Measurements from ENCODE around the gene ESPN.

Gene ESPN

GRCh38 chr1:6464514-6464836, 39.9 kb downstream of the ESPN start:
- peak in 1 of 2 donors; percentile 52 for DNase-seq (ENCODE audit: low read depth in 2 of 2)

- no peak for DNase-seq (ENCODE audit: low read depth in 2 of 2)
These were observed 40.3 kb downstream of the ESPN start for GRCh38 chr1:6464915-6465314.

GRCh38 chr1:6465461-6466005, 41.0 kb downstream of the ESPN start:
- DNase-seq (ENCODE audit: low read depth in 2 of 2), result peak in 1 of 2 donors; percentile 44

GRCh38 chr1:6466023-6466422, 41.4 kb downstream of the ESPN start, which contains the start of gene TNFRSF25:
TSS of gene TNFRSF25 (minus strand) at chr1:6466173. CDS start at chr1:6466107, 66 bp downstream.
- DNase-seq (ENCODE audit: low read depth in 2 of 2), result peak in 1 of 2 donors; percentile 59

GRCh38 chr1:6466751-6467150, 42.2 kb downstream of the ESPN start:
- DNase-seq (ENCODE audit: low read depth in 2 of 2), result no peak

- no peak for DNase-seq (ENCODE audit: low read depth in 2 of 2)
These were observed 42.6 kb downstream of the ESPN start for GRCh38 chr1:6467224-6467623.

GRCh38 chr1:6467744-6468688, 43.4 kb downstream of the ESPN start:
- no peak for DNase-seq (ENCODE audit: low read depth in 2 of 2)

GRCh38 chr1:6468729-6469461, 44.3 kb downstream of the ESPN start:
- DNase-seq (ENCODE audit: low read depth in 2 of 2), result no peak

GRCh38 chr1:6470132-6471085, 45.8 kb downstream of the ESPN start:
- DNase-seq (ENCODE audit: low read depth in 2 of 2), result no peak

GRCh38 chr1:6471086-6471969, 46.8 kb downstream of the ESPN start:
- DNase-seq (ENCODE audit: low read depth in 2 of 2), result no peak

GRCh38 chr1:6471970-6472368, 47.4 kb downstream of the ESPN start:
- DNase-seq (ENCODE audit: low read depth in 2 of 2), result no peak

- DNase-seq (ENCODE audit: low read depth in 2 of 2), result no peak
These were observed 47.8 kb downstream of the ESPN start for GRCh38 chr1:6472391-6472790.

GRCh38 chr1:6473156-6473555, 48.6 kb downstream of the ESPN start:
- no peak for DNase-seq (ENCODE audit: low read depth in 2 of 2)

GRCh38 chr1:6473974-6474814, 49.6 kb downstream of the ESPN start:
- DNase-seq (ENCODE audit: low read depth in 2 of 2), result no peak

GRCh38 chr1:6474815-6475282, 50.3 kb downstream of the ESPN start:
- no peak for DNase-seq (ENCODE audit: low read depth in 2 of 2)

GRCh38 chr1:6475381-6476133, 51.0 kb downstream of the ESPN start:
- peak; percentile 61 to 72 for DNase-seq (ENCODE audit: low read depth in 2 of 2)

GRCh38 chr1:6476483-6476882, 51.9 kb downstream of the ESPN start:
- DNase-seq (ENCODE audit: low read depth in 2 of 2), result no peak

- DNase-seq (ENCODE audit: low read depth in 2 of 2), result no peak
These were observed 52.7 kb downstream of the ESPN start for GRCh38 chr1:6477039-6477820.

Data from stimulated activated CD4-positive, alpha-beta T cell treated with anti-CD3 and anti-CD28 coated beads, Interleukin-4, amount 100 ng/mL, for 48 hours (primary cell).